ENCODE data around the gene ATXN10.

- TF ChIP-seq CTCF (IDR thresholded peaks at IDR 0.05 in 2 of 3, conservative IDR thresholded peaks at IDR 0.05 in 1 of 3; ENCODE audit: borderline replicate concordance in 1 of 3, insufficient read depth in 1 of 3, low read depth in 2 of 3, low read length in 2 of 3) (no peak), CEBPB (IDR thresholded peaks at IDR 0.05; ENCODE audit: low read depth) (no peak), EZH2 (IDR thresholded peaks at IDR 0.05) (no peak), POLR2A (IDR thresholded peaks at IDR 0.05; ENCODE audit: borderline replicate concordance, extremely low read depth, insufficient read depth, insufficient read length) (no peak)
These were observed 116.9 kb downstream of the ATXN10 start for GRCh38 chr22:45788522-45788921.
